HG02840 (cell line): ENCODE data around the gene ATG16L1.

Experiments
- ATAC-seq: cut with Tn5 transposase; IDR thresholded peaks from one replicate; pipeline ENCODE4 v1.9.1; 2021; ENCODE audit warnings: mild to moderate bottlenecking, moderate library complexity, moderate number of reproducible peaks; ENCODE audit not compliant: unreplicated experiment, low FRiP score

Gene ATG16L1

DNA sequence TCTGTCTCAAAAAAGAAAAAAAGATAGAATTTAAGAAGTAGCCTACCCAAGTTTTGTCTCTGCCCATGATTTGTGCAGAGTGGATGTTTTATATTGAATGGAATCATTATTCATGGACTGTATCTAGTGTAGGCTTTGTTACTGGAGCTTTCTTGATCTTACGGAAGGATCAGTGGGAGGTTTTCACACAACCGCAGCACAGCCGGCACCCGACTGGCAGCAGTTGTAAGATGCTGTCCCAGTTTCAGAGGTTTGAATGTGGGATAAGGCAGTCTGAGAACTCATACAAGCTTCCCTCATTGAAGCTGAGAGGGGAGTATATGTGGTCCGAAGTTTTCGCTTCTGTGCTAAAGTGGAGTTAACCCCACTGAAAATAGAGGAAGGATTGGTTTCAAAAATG lies 36.4 kb downstream of the ATG16L1 start:
- no peak for ATAC-seq

- ATAC-seq = no peak
Measured at GRCh38 chr2:233288663-233289062, 37.2 kb downstream of the ATG16L1 start.

DNA sequence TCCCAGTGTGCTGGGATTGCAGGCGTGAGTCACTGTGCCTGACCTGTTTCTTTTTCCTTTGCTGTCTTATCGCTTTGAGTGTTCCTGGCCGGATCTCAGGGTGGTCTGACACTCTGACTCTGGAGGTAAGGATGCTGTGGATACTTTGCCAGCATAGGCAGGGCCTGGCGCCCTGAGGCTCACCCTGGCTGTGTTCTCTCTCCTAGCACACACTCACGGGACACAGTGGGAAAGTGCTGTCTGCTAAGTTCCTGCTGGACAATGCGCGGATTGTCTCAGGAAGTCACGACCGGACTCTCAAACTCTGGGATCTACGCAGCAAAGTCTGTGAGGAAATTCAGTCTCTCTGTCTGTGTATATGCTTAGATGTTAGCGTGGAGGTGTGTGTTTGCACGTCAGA lies 38.2 kb downstream of the ATG16L1 start:
- ATAC-seq = no peak

DNA sequence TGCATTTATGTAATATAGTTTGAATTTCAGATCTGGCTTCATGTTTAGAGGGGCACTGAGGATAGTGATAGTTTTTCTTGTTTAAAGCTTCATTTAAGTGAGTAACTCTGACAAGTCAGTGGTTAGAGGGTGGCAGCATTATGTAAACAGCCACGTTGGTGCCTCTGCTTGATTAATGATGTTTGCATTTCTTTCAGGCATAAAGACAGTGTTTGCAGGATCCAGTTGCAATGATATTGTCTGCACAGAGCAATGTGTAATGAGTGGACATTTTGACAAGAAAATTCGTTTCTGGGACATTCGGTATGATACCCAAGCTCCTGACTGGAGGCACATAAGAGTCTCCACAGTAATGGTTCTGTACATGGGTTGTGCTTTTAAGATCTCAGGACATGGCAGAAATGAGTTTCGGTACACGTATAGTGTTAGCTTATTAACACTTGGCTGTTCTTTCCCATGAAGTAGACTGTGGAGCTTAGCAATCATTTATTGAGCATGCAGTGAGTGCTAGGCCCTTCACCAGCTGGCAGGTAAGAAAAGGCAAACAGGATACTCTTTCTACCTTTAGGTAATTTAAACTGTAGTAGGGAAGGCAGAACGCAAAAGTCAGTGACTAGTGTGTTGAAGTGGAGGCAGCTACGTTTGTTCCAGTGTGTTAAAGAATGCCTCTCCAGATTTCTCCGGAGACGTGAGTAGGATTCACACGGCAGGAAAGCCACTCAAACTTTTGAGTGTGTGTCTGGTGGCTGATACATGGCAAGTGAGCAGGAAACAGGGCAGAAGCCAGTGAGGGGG lies 38.8 kb downstream of the ATG16L1 start:
- ATAC-seq = no peak

- no peak for ATAC-seq
Measured at GRCh38 chr2:233295891-233296290, 44.4 kb downstream of the ATG16L1 start.

DNA sequence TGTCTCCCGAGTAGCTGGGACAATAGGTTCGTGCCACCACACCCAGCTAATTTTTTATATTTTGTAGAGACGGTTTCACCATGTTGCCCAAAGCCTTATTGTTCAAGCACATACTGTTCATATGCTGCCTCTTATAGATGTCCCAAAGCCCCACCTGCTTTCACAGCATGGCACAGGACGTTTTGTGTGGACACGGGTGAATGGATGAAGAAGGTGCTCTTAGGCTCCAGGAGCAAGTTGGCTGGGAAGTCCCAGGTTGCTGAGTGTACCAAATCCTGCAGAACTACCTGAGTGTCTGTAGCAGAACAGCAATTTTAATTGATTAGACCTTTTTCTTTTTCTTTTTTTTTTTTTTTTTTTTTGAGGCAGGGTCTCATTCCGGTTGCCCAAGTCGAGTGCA lies 45.6 kb downstream of the ATG16L1 start:
- ATAC-seq = no peak

- ATAC-seq = no peak
Measured at GRCh38 chr2:233300401-233300800, 48.9 kb downstream of the ATG16L1 start.

DNA sequence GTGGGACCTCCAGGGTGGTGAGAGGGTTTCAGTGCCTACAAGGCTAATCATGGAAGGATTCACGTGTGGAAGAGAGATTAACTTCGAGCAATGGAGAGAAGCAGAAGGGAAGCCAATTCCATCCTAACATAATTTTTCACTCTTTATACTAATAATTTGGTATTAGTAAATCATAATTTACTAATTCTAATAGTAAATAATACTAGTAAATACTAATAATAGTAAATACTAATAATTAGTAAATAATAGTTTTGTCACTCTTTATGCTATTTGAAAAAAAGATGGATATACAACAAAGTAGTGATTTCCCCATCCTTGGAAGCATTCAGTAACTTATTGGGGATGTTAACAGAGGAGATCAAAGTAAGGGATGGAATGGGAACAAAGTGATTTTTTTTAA lies 49.8 kb downstream of the ATG16L1 start:
- no peak for ATAC-seq

DNA sequence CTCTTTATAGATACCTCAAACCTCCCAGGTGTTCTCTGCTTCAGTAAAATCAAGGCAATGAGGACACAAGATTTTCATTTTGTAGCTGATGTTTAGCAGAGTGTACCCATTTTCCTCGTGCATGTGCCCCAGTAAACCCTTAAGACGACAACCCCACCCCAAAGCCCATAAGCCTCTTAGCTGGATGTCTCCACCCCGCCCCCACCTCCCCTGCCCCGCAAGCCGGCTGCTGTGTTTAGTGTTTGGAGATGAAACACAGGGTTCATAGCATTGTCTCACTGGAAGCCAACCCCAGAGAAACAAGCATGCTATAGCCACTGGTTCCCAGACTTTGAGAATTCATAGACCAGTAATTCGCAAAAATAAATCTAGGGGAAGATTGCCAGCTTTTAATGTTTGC lies 50.3 kb downstream of the ATG16L1 start:
- no peak for ATAC-seq

DNA sequence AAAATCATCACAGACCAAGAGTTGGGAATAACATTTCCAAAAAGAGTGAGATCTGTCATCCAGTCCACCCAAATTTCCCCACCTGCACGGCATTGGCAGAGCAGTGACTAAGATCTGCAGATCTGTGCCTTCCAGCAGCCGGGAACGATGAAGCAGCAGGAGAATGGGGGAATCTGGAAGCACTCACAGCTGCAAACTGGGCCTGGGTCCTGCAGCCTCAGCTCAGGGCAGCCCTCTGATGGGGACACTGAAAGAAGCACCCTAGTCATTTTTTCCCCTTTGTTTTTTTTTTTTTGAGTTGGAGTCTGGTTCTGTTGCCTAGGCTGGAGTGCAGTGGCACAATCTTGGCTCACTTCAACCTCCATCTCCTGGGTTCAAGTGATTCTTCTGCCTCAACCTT lies 51.8 kb downstream of the ATG16L1 start:
- no peak for ATAC-seq

DNA sequence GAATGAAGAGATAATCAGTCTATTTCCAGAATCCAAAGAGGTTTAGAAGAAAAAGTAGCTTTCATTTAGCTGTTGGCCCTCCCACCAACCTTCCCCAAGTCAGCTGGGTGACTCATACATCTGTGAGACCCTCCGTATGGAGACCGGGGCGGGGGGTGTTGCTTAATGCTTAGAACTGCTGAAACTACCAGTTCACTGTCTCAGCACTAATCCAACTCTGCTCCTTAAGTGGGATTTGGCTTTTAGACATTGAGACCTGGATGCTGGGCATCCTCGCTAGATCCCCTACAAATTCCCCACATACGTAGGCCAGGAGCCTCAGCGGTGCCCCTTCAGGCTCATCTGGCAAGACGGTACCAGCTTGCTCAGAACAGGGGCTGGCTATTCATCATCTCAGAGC lies 56.1 kb downstream of the ATG16L1 start, which contains the start of gene SAG:
Gene SAG, plus strand, starts transcription at position 252 of the 400 bp plus-strand sequence. CDS start 1,374 bp downstream, outside the sequence.
- ATAC-seq = no peak

DNA sequence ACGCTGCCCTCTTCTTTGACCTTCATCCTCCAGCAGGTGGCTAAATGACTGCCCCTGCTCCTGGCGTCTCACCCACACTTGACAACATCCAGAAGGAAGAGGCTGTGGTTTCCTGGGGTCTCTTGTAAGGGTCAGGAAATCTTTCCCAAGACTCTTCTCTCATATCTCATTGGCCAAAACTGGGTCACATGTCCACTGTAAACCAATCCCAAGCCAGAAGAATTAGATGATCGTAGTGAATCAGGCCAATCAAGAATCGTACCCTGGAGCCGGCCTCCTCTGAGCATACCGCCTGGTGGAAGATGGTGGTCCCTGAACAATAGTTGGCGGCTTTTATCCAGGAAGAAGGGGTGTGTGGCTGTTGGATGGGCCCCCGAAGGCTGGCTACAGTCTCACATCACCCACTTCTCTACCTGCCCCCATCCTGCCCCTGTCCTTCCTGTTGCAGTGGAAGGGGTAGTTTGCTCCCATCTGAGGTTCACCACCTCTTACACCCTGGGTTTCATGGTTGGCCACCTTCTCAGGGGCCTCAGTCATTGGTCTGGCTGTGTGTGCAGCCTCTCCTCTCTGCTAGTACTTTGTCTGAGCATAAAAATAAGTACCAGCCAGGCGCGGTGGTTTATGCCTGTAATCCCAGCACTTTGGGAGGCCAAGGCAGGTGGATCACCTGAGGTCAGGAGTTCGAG lies 59.9 kb downstream of the ATG16L1 start:
- ATAC-seq = no peak

- ATAC-seq = no peak
Measured at GRCh38 chr2:233312874-233313273, 61.4 kb downstream of the ATG16L1 start.

DNA sequence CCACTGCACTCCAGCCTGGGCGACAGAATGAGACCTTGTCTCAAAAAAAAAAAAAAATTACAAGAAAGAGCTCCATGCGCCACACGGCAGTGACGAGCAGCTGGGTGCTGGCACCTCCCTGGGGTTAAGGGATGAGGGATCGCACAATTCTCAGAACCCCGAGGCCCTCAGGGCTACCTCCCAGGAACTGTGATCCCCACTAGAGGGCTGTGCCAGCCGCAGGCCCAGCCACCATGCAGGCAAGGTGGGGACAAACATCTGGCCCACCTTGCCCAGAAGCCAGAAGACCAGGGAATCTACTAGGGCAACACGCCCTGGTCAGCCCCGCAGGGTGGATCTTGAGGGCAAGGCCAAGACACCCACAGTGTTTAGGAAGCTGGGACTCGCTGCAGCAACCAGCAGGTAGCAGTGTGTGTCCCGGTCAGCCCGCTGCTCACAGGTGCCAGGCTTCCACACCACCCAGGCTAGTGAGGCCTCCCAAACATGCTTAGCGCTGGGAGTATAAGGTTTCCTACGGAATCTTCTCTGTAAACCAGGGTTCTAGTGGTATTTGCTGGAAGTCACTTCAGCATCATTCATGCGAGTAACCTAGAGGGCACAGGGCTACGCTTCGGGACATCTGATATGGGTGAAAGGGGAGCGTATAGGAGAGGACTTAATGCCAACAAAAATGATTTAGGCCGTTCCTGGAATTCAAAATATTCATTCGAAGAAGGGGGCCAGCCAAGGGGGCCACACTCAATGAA lies 62.9 kb downstream of the ATG16L1 start:
- no peak for ATAC-seq

DNA sequence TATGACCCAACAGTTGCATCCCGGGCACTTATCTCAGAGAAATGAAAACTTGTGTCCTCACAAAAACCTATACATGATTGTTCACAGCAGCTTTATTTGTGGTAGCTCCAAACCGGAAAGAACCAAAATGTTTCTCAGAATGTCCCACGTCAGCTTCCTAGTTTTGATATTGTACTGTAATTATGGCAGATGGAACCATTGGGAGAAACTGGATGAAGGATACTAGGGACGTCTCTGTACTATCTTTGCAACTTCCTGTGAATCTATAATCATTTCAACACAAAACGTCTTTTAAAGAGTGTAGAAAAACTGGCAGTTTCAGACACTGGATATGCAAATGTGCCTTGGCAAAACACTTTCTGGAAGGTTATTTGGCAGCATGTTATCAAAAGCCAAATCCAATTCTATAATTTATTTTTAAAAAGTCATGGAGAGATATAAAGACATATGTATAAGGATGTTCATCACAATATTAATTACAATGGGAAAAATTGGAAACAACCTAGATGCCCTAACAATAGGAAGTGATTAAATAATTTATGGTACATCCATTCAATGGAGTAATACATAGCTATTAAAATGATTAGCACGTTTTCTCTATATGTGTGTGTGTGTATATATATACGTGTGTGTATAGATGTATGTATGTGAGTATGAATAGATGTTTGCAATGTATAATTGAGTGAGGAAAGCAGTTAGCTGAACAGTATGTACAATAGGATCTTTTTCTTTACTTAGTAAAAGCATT lies 65.9 kb downstream of the ATG16L1 start:
- no peak for ATAC-seq

DNA sequence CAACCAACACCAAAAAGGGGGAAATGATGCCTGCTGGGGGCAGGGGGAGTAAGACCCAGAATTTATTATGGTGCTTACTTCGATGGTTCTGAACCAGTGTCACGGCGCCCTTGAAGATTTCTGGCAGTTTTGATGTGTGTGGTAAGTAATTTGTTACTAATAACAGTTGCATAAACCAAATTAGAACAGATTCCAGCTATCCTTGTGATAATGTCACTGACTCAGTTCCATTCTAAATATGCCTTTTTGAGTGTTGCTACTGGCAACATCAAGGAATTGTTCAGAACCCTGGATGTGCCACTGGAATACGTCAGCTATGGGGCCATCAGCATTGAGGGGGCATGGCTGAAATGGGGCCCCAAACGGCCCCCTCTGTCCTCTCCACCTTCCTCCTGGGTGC lies 67.8 kb downstream of the ATG16L1 start:
- ATAC-seq = no peak

DNA sequence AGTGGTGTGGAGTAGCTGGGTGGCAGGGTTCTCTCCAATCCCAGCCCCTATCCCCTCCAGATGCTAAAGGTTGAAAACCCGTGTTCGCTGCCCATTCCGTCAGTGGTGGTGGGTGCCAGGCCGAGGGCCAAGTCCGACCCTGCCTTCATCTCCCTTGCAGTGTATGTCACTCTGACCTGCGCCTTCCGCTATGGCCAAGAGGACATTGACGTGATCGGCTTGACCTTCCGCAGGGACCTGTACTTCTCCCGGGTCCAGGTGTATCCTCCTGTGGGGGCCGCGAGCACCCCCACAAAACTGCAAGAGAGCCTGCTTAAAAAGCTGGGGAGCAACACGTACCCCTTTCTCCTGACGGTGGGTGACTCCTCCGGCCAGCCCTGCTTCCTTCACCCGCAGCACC lies 69.0 kb downstream of the ATG16L1 start:
- no peak for ATAC-seq

GRCh38 chr2:233321166-233321565 lies 69.7 kb downstream of the ATG16L1 start:
- no peak for ATAC-seq

- ATAC-seq = no peak
Measured at GRCh38 chr2:233323851-233324250, 72.4 kb downstream of the ATG16L1 start.

- ATAC-seq = no peak
Measured at GRCh38 chr2:233325256-233325655, 73.8 kb downstream of the ATG16L1 start.

GRCh38 chr2:233325814-233326213 lies 74.3 kb downstream of the ATG16L1 start:
- ATAC-seq = no peak
